Gastroesophageal sphincter (tissue), 3 donors: Measurements from ENCODE around the gene KIAA1217.

ENCODE experiments used
- POLR2A ChIP-seq, 2 donors: fragments of 450-650 bp; IDR thresholded peaks; one replicate each; pipeline ENCODE4 v1.6.1; 2017; ENCODE audit warnings: antibody characterized with exemption in 2 of 2, mild to moderate bottlenecking in 2 of 2, moderate library complexity in 1 of 2
- TF ChIP-seq, protein P1 (sequence below), 4 experiments: fragments of 200-600 bp in 2 of 4; fragments of 450-650 bp in 2 of 4; sonication (generic) in 1 of 4; IDR thresholded peaks; one replicate each; pipeline ENCODE4 v1.5.1; 2017 to 2019; ENCODE audit warnings: antibody characterized with exemption in 4 of 4, mild to moderate bottlenecking in 2 of 4, moderate library complexity in 2 of 4

DNA sequence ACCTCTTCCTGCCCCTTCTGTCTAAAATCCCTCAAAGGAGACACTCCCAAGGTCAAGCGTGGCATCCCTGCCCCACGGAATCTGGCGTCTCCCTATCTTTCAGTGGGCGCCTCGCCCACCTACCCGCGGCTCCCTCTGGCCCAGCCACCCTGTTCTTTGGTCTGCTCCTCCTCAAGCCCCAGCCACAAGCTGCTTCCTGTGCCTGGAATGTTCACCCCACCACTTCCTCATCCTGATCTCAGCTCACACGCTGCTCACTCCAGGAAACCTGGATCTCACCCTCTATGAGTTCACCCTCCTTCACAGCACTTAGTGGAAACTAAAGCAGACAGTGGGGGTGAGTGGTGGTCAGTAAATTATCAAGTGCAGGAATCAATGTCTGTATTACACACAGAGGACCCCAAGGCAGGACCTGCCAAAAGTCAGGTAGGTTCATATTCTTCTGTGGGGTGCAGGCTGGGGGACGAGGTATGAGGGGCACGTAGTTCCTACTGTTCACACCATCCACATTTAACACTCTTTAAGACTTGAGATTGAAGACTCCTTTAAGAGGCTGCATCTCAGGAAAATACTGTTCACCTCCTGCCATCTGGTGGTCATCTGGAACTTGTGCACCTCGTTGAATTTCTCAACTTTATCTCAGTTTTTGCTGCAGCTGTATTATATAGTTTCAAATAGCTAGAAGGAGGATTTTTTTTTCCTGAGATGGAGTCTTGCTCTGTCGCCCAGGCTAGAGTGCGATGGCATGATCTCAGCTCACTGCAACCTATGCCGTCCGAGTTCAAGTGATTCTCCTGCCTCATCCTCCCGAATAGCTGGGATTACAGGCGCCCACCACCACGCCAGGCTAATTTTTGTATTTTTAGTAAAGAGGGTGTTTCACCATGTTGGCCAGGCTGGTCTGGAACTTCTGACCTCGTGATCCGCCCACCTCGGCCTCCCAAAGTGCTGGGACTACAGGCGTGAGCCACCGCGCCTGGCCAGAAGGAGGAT is 348.1 kb downstream of the KIAA1217 start:
- TF ChIP-seq, protein P1, sequence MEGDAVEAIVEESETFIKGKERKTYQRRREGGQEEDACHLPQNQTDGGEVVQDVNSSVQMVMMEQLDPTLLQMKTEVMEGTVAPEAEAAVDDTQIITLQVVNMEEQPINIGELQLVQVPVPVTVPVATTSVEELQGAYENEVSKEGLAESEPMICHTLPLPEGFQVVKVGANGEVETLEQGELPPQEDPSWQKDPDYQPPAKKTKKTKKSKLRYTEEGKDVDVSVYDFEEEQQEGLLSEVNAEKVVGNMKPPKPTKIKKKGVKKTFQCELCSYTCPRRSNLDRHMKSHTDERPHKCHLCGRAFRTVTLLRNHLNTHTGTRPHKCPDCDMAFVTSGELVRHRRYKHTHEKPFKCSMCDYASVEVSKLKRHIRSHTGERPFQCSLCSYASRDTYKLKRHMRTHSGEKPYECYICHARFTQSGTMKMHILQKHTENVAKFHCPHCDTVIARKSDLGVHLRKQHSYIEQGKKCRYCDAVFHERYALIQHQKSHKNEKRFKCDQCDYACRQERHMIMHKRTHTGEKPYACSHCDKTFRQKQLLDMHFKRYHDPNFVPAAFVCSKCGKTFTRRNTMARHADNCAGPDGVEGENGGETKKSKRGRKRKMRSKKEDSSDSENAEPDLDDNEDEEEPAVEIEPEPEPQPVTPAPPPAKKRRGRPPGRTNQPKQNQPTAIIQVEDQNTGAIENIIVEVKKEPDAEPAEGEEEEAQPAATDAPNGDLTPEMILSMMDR (IDR thresholded peaks at IDR 0.05) = peak; percentile 39 to 60 (median 52)
- TF ChIP-seq POLR2A (IDR thresholded peaks at IDR 0.05) = no peak
